ENCODE results near the gene MRPS6.
A peak's percentile ranks its signal among the peaks of the same experiment; 100 is the strongest.

Gene MRPS6

GRCh38 chr21:34073032-34073748 is at the start of gene MRPS6, which contains the start of gene SLC5A3:
Gene MRPS6 (plus strand): TSS chr21:34073578. CDS start chr21:34073701, 123 bp downstream.
Gene SLC5A3 (plus strand): TSS chr21:34073578. CDS start chr21:34095199, 21,621 bp downstream.
- peak; percentile 90 for DNase-seq

GRCh38 chr21:34023691-34024373 is 49.5 kb upstream of the MRPS6 start:
- DNase-seq, result no peak

GRCh38 chr21:34024374-34024693 is 49.0 kb upstream of the MRPS6 start:
- DNase-seq, result no peak

GRCh38 chr21:34027721-34028461 is 45.5 kb upstream of the MRPS6 start:
- DNase-seq, result no peak

- peak; percentile 24 for DNase-seq
Measured at GRCh38 chr21:34029743-34030528, 43.4 kb upstream of the MRPS6 start.

- no peak for DNase-seq
Measured at GRCh38 chr21:34031835-34032370, 41.5 kb upstream of the MRPS6 start.

GRCh38 chr21:34034369-34035014 is 38.9 kb upstream of the MRPS6 start:
- DNase-seq, result no peak

- DNase-seq, result no peak
Measured at GRCh38 chr21:34035619-34036354, 37.6 kb upstream of the MRPS6 start.

- DNase-seq, result no peak
Measured at GRCh38 chr21:34037009-34037795, 36.2 kb upstream of the MRPS6 start.

- DNase-seq, result no peak
Measured at GRCh38 chr21:34039678-34040382, 33.5 kb upstream of the MRPS6 start.

GRCh38 chr21:34042735-34043134 is 30.6 kb upstream of the MRPS6 start:
- no peak for DNase-seq

- no peak for DNase-seq
Measured at GRCh38 chr21:34043333-34043732, 30.0 kb upstream of the MRPS6 start.

GRCh38 chr21:34046917-34047316 is 26.5 kb upstream of the MRPS6 start:
- no peak for DNase-seq

GRCh38 chr21:34047835-34048234 is 25.5 kb upstream of the MRPS6 start:
- DNase-seq, result no peak

GRCh38 chr21:34052171-34052570 is 21.2 kb upstream of the MRPS6 start:
- no peak for DNase-seq

GRCh38 chr21:34054259-34054658 is 19.1 kb upstream of the MRPS6 start:
- DNase-seq, result no peak

- no peak for DNase-seq
Measured at GRCh38 chr21:34055615-34056014, 17.8 kb upstream of the MRPS6 start.

- no peak for DNase-seq
Measured at GRCh38 chr21:34061983-34062382, 11.4 kb upstream of the MRPS6 start.

- DNase-seq, result no peak
Measured at GRCh38 chr21:34065027-34065426, 8.4 kb upstream of the MRPS6 start.

- no peak for DNase-seq
Measured at GRCh38 chr21:34071683-34072082, 1.7 kb upstream of the MRPS6 start.
